ENCODE data around the gene KLHDC8A. TPM values are rescaled to one million over a fixed set of nuclear protein-coding genes. Genes with fewer than 3 reads are reported as not detected.

Gene KLHDC8A
- total RNA-seq, 2 experiments from 2014 or later, result not detected

DNA sequence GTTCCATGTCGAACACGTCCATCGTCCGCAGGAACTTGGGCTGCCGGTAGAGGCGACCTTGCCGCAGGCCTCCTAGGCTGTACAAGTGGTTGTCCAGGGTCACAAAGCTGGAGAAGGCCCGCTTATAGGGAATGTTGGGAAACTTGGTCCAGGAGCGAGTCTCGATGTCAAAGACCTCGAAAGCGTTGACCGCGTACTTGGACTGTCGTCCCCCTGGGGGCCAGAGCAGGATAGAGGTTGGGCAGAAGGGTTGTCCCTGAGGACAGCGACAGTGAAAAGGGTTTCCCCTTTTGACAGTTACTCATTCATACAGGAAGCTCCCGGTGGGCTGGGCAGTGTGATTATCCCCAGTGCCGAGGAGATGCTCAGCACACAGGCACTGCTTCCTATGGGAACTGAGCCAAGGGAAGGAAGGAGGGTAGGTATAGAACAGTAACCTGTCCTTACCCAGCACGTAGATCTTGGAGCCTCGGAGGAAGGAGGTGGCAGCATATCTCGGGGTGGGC, 17.5 kb downstream of the KLHDC8A start:
- intact Hi-C loops (cut with DNase I, micrococcal nuclease), result loop anchor here (5.0 to 10.0 kb wide), 3 partner anchors 148 to 296 kb away; partner anchors contain the start of gene ELK4 (in 1 of the 2)

DNA sequence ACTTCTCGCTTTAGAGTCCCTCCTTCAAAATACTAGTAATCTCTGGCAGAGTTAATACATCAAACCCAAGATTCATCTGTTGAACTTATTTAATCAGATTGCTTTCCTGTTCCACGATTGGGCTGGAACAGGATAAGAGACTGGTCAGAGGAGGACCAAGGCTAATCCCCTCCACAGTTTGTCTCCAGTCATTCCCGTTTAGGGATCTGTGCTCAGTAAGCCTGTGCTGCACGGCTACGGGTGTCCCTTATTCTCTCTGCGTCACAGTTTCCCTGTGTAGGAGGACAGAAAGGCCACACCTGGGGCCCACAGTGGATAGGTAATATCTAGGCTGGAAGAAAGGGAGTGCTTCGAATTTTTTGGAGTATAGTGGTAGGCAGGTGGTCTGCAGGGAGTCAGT, 18.7 kb downstream of the KLHDC8A start:
- H3K36me3 ChIP-seq (ENCODE audit: insufficient read depth, low read length), result no peaks in the 10 kb centered on the region
- ATAC-seq (ENCODE audit: poor library complexity) (no peak), DNase-seq (no peak)
- H3K27ac Mint-ChIP-seq, result no peak overlapping the region
- H3K27me3 ChIP-seq (ENCODE audit: control insufficient read depth in 1 of 2, insufficient read depth in 2 of 2, low read length in 2 of 2), result peaks cover 4 to 6% of the 10 kb centered on the region in 2 experiments
- ChIA-PET POLR2A (no interaction called here), CTCF (interaction anchor here (1.5 to 2.8 kb wide), 2 partner anchors 147 to 186 kb away, joined by 5 to 8 read pairs; no protein-coding TSS in a partner anchor)
- no peak overlapping the region for H3K4me3 ChIP-seq (ENCODE audit: low read length)
- no peak overlapping the region for H3K4me3 Mint-ChIP-seq
- H3K9me3 ChIP-seq (ENCODE audit: control insufficient read depth in 1 of 2, insufficient read depth in 1 of 2, low read length in 2 of 2), result peaks cover 0 to under 1% of the 10 kb centered on the region in 2 experiments
- intact Hi-C loops (cut with DNase I, micrococcal nuclease), result loop anchor here (5.0 to 10.0 kb wide), 3 partner anchors 149 to 297 kb away; partner anchors contain the start of gene ELK4 (in 1 of the 2)
- no peak overlapping the region for H3K27ac ChIP-seq (ENCODE audit: low read depth in 1 of 2, low read length in 2 of 2)
- peaks cover 11% of the 10 kb centered on the region for H3K27me3 Mint-ChIP-seq
- no peaks in the 10 kb centered on the region for H3K4me1 ChIP-seq (ENCODE audit: insufficient read depth, low read length)
- H3K9me3 Mint-ChIP-seq, result no peaks in the 10 kb centered on the region
- H3K4me1 Mint-ChIP-seq (ENCODE audit: low read depth), result peaks cover 5% of the 10 kb centered on the region
- no peak for TF ChIP-seq CTCF (IDR thresholded peaks at IDR 0.05)
- H3K36me3 Mint-ChIP-seq (ENCODE audit: low read depth), result no peaks in the 10 kb centered on the region

More for the DNA sequence above, 17.5 kb downstream of the KLHDC8A start:
- CTCF ChIA-PET, result interaction anchor here (1.1 kb wide), 1 partner anchor 66 kb away, joined by 4 read pairs; no protein-coding TSS in a partner anchor
- Histone ChIP-seq H3K9me3 (ENCODE audit: control insufficient read depth in 1 of 2, insufficient read depth in 1 of 2, low read length in 2 of 2) (peaks cover 0 to 3% of the 10 kb centered on the region in 2 experiments), H3K27ac (ENCODE audit: low read depth in 1 of 2, low read length in 2 of 2) (no peak overlapping the region), H3K36me3 (ENCODE audit: insufficient read depth, low read length) (no peaks in the 10 kb centered on the region), H3K27me3 (ENCODE audit: control insufficient read depth in 1 of 2, insufficient read depth in 2 of 2, low read length in 2 of 2) (peaks cover 12 to 13% of the 10 kb centered on the region in 2 experiments), H3K4me1 (ENCODE audit: insufficient read depth, low read length) (peaks cover 12% of the 10 kb centered on the region), H3K4me3 (ENCODE audit: low read length) (no peak overlapping the region)
- DNase-seq (no peak), ATAC-seq (ENCODE audit: poor library complexity) (no peak)
- Mint-ChIP-seq H3K27me3 (peaks cover 14% of the 10 kb centered on the region), H3K4me3 (no peak overlapping the region), H3K36me3 (ENCODE audit: low read depth) (no peaks in the 10 kb centered on the region), H3K27ac (no peak overlapping the region), H3K4me1 (ENCODE audit: low read depth) (peaks cover 8% of the 10 kb centered on the region), H3K9me3 (no peaks in the 10 kb centered on the region)
- POLR2A ChIA-PET, result no interaction called here
- TF ChIP-seq CTCF (IDR thresholded peaks at IDR 0.05), result no peak

- CTCF ChIA-PET, result interaction anchor here (0.8 to 2.8 kb wide), 4 partner anchors 62 to 187 kb away, joined by 3 to 26 read pairs (median 6); no protein-coding TSS in a partner anchor
- Histone ChIP-seq H3K27me3 (ENCODE audit: control insufficient read depth in 1 of 2, insufficient read depth in 2 of 2, low read length in 2 of 2) (peaks cover 0 to under 1% of the 10 kb centered on the region in 2 experiments), H3K36me3 (ENCODE audit: insufficient read depth, low read length) (no peaks in the 10 kb centered on the region), H3K27ac (ENCODE audit: low read depth in 1 of 2, low read length in 2 of 2) (no peak overlapping the region), H3K4me3 (ENCODE audit: low read length) (no peak overlapping the region), H3K9me3 (ENCODE audit: control insufficient read depth in 1 of 2, insufficient read depth in 1 of 2, low read length in 2 of 2) (no peaks in the 10 kb centered on the region), H3K4me1 (ENCODE audit: insufficient read depth, low read length) (no peaks in the 10 kb centered on the region)
- no peaks in the 10 kb centered on the region for H3K9me3 Mint-ChIP-seq
- no peak for ATAC-seq (ENCODE audit: poor library complexity)
- POLR2A ChIA-PET, result interaction anchor here (1.6 kb wide), 1 partner anchor 148 kb away, joined by 4 read pairs; no protein-coding TSS in a partner anchor
- H3K4me3 Mint-ChIP-seq, result no peak overlapping the region
- DNase-seq, result no peak
- TF ChIP-seq CTCF (IDR thresholded peaks at IDR 0.05), result no peak
- H3K27ac Mint-ChIP-seq, result no peak overlapping the region
- peaks cover 6% of the 10 kb centered on the region for H3K27me3 Mint-ChIP-seq
- H3K4me1 Mint-ChIP-seq (ENCODE audit: low read depth), result peaks cover 2% of the 10 kb centered on the region
- intact Hi-C loops (cut with DNase I, micrococcal nuclease), result loop anchor here (5.0 to 10.0 kb wide), 3 partner anchors 150 to 297 kb away; partner anchors contain the start of gene ELK4 (in 1 of the 2)
- H3K36me3 Mint-ChIP-seq (ENCODE audit: low read depth), result no peaks in the 10 kb centered on the region
Observed at GRCh38 chr1:205337481-205337880, 19.2 kb downstream of the KLHDC8A start.
